ENCODE data around the gene HJV. TPM values are rescaled to one million over a fixed set of nuclear protein-coding genes. Genes with fewer than 3 reads are reported as not detected.

HJV gene
- total and polyA plus RNA-seq, 2 of the 13 experiments (the other 11 are each of a cell fraction or from before 2014, with no cell fraction given): 0.18 TPM; not detected in 1

GRCh38 chr1:145996433-145997015, 25.0 kb downstream of the HJV start, which contains the start of gene TXNIP (continued):
- TF ChIP-seq ZNF24 (IDR thresholded peaks at IDR 0.05): 0 out of 2 replicates have a peak, but pooled peaks have one; percentile 31
- peak; percentile 91 for TF ChIP-seq ZNF607 (CRISPR knock-in tag; IDR thresholded peaks at IDR 0.05; ENCODE audit: borderline replicate concordance)
- TF ChIP-seq ZNF615 (CRISPR knock-in tag; IDR thresholded peaks at IDR 0.05; ENCODE audit: borderline replicate concordance): peak; percentile 65; the same call in 1 of the 2 replicates
- peak; percentile 92 for TF ChIP-seq ZNF784 (CRISPR knock-in tag; IDR thresholded peaks at IDR 0.05; ENCODE audit: borderline replicate concordance)
- no peak; the same call in 1 of the 2 replicates for TF ChIP-seq ZNF441 (CRISPR knock-in tag; IDR thresholded peaks at IDR 0.05; ENCODE audit: borderline replicate concordance)
- peak; percentile 86 for TF ChIP-seq ZNF781 (CRISPR knock-in tag; IDR thresholded peaks at IDR 0.05; ENCODE audit: borderline replicate concordance, not compliant biosample characterization)
- no peak for TF ChIP-seq PBX3 (CRISPR knock-in tag; IDR thresholded peaks at IDR 0.05; ENCODE audit: borderline replicate concordance)
- TF ChIP-seq ZIK1 (CRISPR knock-in tag; IDR thresholded peaks at IDR 0.05; ENCODE audit: borderline replicate concordance, low read depth): peak; percentile 46; the same call in 1 of the 2 replicates
- TF ChIP-seq, protein P1, sequence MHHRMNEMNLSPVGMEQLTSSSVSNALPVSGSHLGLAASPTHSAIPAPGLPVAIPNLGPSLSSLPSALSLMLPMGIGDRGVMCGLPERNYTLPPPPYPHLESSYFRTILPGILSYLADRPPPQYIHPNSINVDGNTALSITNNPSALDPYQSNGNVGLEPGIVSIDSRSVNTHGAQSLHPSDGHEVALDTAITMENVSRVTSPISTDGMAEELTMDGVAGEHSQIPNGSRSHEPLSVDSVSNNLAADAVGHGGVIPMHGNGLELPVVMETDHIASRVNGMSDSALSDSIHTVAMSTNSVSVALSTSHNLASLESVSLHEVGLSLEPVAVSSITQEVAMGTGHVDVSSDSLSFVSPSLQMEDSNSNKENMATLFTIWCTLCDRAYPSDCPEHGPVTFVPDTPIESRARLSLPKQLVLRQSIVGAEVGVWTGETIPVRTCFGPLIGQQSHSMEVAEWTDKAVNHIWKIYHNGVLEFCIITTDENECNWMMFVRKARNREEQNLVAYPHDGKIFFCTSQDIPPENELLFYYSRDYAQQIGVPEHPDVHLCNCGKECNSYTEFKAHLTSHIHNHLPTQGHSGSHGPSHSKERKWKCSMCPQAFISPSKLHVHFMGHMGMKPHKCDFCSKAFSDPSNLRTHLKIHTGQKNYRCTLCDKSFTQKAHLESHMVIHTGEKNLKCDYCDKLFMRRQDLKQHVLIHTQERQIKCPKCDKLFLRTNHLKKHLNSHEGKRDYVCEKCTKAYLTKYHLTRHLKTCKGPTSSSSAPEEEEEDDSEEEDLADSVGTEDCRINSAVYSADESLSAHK (CRISPR knock-in tag; IDR thresholded peaks at IDR 0.05; ENCODE audit: borderline replicate concordance): no peak
- TF ChIP-seq THYN1 (CRISPR knock-in tag; IDR thresholded peaks at IDR 0.05; ENCODE audit: borderline replicate concordance, low read depth): 0 out of 2 replicates have a peak, but pooled peaks have one; percentile 74
- TF ChIP-seq, protein P2, sequence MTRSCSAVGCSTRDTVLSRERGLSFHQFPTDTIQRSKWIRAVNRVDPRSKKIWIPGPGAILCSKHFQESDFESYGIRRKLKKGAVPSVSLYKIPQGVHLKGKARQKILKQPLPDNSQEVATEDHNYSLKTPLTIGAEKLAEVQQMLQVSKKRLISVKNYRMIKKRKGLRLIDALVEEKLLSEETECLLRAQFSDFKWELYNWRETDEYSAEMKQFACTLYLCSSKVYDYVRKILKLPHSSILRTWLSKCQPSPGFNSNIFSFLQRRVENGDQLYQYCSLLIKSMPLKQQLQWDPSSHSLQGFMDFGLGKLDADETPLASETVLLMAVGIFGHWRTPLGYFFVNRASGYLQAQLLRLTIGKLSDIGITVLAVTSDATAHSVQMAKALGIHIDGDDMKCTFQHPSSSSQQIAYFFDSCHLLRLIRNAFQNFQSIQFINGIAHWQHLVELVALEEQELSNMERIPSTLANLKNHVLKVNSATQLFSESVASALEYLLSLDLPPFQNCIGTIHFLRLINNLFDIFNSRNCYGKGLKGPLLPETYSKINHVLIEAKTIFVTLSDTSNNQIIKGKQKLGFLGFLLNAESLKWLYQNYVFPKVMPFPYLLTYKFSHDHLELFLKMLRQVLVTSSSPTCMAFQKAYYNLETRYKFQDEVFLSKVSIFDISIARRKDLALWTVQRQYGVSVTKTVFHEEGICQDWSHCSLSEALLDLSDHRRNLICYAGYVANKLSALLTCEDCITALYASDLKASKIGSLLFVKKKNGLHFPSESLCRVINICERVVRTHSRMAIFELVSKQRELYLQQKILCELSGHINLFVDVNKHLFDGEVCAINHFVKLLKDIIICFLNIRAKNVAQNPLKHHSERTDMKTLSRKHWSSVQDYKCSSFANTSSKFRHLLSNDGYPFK (CRISPR knock-in tag; IDR thresholded peaks at IDR 0.05; ENCODE audit: borderline replicate concordance): peak; percentile 82; the same call in 1 of the 2 replicates
- TF ChIP-seq ZNF7 (CRISPR knock-in tag; IDR thresholded peaks at IDR 0.05): peak; percentile 21; the same call in 1 of the 2 replicates
- TF ChIP-seq SRY (CRISPR knock-in tag; IDR thresholded peaks at IDR 0.05): no peak
- peak; percentile 100 for TF ChIP-seq POLR2AphosphoS5 (IDR thresholded peaks at IDR 0.05; ENCODE audit: low read depth, low read length)
- TF ChIP-seq, protein P3, sequence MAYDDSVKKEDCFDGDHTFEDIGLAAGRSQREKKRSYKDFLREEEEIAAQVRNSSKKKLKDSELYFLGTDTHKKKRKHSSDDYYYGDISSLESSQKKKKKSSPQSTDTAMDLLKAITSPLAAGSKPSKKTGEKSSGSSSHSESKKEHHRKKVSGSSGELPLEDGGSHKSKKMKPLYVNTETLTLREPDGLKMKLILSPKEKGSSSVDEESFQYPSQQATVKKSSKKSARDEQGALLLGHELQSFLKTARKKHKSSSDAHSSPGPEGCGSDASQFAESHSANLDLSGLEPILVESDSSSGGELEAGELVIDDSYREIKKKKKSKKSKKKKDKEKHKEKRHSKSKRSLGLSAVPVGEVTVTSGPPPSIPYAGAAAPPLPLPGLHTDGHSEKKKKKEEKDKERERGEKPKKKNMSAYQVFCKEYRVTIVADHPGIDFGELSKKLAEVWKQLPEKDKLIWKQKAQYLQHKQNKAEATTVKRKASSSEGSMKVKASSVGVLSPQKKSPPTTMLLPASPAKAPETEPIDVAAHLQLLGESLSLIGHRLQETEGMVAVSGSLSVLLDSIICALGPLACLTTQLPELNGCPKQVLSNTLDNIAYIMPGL (CRISPR knock-in tag; IDR thresholded peaks at IDR 0.05; ENCODE audit: borderline replicate concordance in 1 of 2, low read depth in 1 of 2): peak; percentile 81 to 84; a peak in 3 of 4 replicates
- TF ChIP-seq ZNF3 (CRISPR knock-in tag; IDR thresholded peaks at IDR 0.05): no peak; the same call in 1 of the 2 replicates
- TF ChIP-seq ZNF337 (CRISPR knock-in tag; IDR thresholded peaks at IDR 0.05; ENCODE audit: borderline replicate concordance, low read depth): no peak
- peak; percentile 56; the same call in 1 of the 2 replicates for TF ChIP-seq CENPT (CRISPR knock-in tag; IDR thresholded peaks at IDR 0.05; ENCODE audit: low read depth)
